HG03378 (cell line): ENCODE measurements around the gene ABCA10.

ENCODE experiments used
- ATAC-seq: cut with Tn5 transposase; IDR thresholded peaks from one replicate; pipeline ENCODE4 v1.9.1; 2021; ENCODE audit warnings: mild to moderate bottlenecking, moderate library complexity; ENCODE audit not compliant: unreplicated experiment

Gene ABCA10

DNA sequence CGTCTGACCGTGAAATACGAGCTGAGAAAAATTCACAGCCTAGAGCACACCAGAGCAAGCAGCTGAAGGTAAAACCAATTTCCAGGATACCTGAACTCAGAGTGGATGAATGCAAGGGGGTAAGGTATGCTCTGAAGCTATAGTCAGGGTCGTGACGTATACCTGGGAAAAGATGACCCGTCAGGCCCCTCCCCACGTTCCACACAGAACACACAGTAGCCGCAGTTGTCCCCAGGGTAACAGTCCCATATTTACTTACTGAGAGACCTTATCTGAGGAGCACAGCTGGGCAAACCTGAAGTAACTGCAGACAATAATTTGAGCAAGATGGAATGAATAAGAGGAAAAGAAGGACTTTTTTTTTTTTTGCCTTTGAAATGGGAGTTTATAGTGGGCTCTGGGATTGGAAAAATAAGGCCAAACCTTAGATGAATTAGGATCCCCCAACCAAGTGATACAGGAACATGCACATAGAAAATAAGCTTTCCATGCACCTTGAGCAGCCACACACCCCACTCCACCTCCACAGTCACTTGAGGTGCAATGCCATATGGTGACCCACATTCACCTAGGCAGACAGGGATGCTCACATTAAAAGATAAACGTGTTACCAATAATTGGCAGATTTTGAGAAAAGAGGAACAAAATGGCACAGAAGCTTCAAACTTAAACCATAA is 124.9 kb downstream of the ABCA10 start:
- ATAC-seq, result no peak

GRCh38 chr17:69098625-69099024 is 130.0 kb downstream of the ABCA10 start:
- no peak for ATAC-seq
